A673 (cell line): ENCODE results near the gene UBQLN2. TPM values are rescaled to one million over a fixed set of nuclear protein-coding genes. Genes with fewer than 3 reads are reported as not detected.

Source experiments
- BruUV-seq: library from RNA; stranded (reverse); fragments of 400-500 nt; replicated peaks from 2 replicates; lab custom pipeline; 2021; lab: Mats Ljungman, UMichigan
- CTCF ChIA-PET: fragments of 300-600 bp; sonication (Branson Sonifier 250); formaldehyde crosslinking; loops from one replicate; lab custom pipeline; 2022; ENCODE audit warnings: antibody characterized with exemption; lab: Charles Lee
- POLR2A ChIA-PET: fragments of 300-600 bp; sonication (Branson Sonifier 250); formaldehyde crosslinking; loops from one replicate; lab custom pipeline; 2022; ENCODE audit warnings: antibody characterized with exemption; ENCODE audit not compliant: low non-redundant PET; lab: Charles Lee
- DNase-seq: peaks from one replicate; pipeline ENCODE4 v3.0.0-alpha.2; 2015; ENCODE audit warnings: low spot score
- H3K27ac ChIP-seq: fragments of 200-600 bp; sonication (generic); 2 replicates; pipeline ENCODE4 v1.5.1; 2016; ENCODE audit warnings: mixed run types, low read depth, mild to moderate bottlenecking, mixed read lengths, antibody characterized with exemption, low read length; ENCODE audit not compliant: poor library complexity, severe bottlenecking
- H3K27me3 ChIP-seq: fragments of 200-600 bp; sonication (generic); replicated peaks from 2 replicates; pipeline ENCODE4 v1.6.1; 2017; ENCODE audit warnings: mixed run types, low read depth, mild to moderate bottlenecking, mixed read lengths, antibody characterized with exemption, low read length; ENCODE audit not compliant: insufficient read depth, poor library complexity
- H3K36me3 ChIP-seq: fragments of 200-600 bp; sonication (generic); 2 replicates; pipeline ENCODE4 v1.6.1; 2016; ENCODE audit warnings: mixed run types, mild to moderate bottlenecking, mixed read lengths, antibody characterized with exemption, low read length; ENCODE audit not compliant: insufficient read depth, poor library complexity, severe bottlenecking
- H3K4me1 ChIP-seq: fragments of 200-600 bp; sonication (generic); 2 replicates; pipeline ENCODE4 v1.6.1; 2017; ENCODE audit warnings: mixed run types, mild to moderate bottlenecking, mixed read lengths, antibody characterized with exemption, low read length; ENCODE audit not compliant: insufficient read depth, poor library complexity, severe bottlenecking
- H3K4me3 ChIP-seq: fragments of 200-600 bp; sonication (generic); 2 replicates; pipeline ENCODE4 v1.5.1; 2016; ENCODE audit warnings: low read depth, mixed run types, mild to moderate bottlenecking, mixed read lengths, low read length; ENCODE audit not compliant: poor library complexity, severe bottlenecking
- H3K9me3 ChIP-seq: fragments of 200-600 bp; sonication (generic); 2 replicates; pipeline ENCODE4 v1.6.1; 2016; ENCODE audit warnings: mixed run types, low read depth, mild to moderate bottlenecking, mixed read lengths, antibody characterized with exemption, low read length; ENCODE audit not compliant: poor library complexity, severe bottlenecking
- CTCF ChIP-seq: fragments of 300-800, 200-600 bp; sonication (generic); conservative IDR thresholded peaks from 2 replicates; pipeline ENCODE4 v1.5.1; 2017; ENCODE audit warnings: low read depth, mild to moderate bottlenecking, antibody characterized with exemption, low read length, moderate library complexity, mixed read lengths
- EZH2 ChIP-seq: fragments of 200-600 bp; sonication (generic); IDR thresholded peaks from 2 replicates; pipeline ENCODE4 v1.6.1; 2017; ENCODE audit warnings: borderline replicate concordance, low read depth, mild to moderate bottlenecking, mixed read lengths, antibody characterized with exemption, low read length; ENCODE audit not compliant: poor library complexity, severe bottlenecking
- intact Hi-C: fragments of 100-400 bp; cut with micrococcal nuclease; formaldehyde crosslinking; loops from one replicate; pipeline ENCODE4 v1.10.0; 2022; ENCODE audit not compliant: unreplicated experiment
- total RNA-seq: library from RNA; stranded (reverse); gene quantifications from 2 replicates; pipeline ENCODE4 v1.2.3, GENCODE V29; 2021

The UBQLN2 gene
- total RNA-seq, 1 experiment from 2014 or later: 28.8 TPM

- ChIA-PET POLR2A (no interaction called here), CTCF (no interaction called here)
- no peaks in the 10 kb centered on the region for H3K36me3 ChIP-seq
- no peak overlapping the region for H3K27ac ChIP-seq
- H3K4me1 ChIP-seq: no peaks in the 10 kb centered on the region
- H3K4me3 ChIP-seq: no peak overlapping the region
- BruUV-seq: no TSS peak
- H3K9me3 ChIP-seq: no peaks in the 10 kb centered on the region
- no peak for TF ChIP-seq CTCF
- no peak for TF ChIP-seq EZH2
- H3K27me3 ChIP-seq: peaks cover 3% of the 10 kb centered on the region
- no peak for DNase-seq
- intact Hi-C loops: no loop called here
Observed at GRCh38 chrX:56557376-56557929, 6.0 kb upstream of the UBQLN2 start.

GRCh38 chrX:56564164-56564885, 898 bp downstream of the UBQLN2 start:
- Histone ChIP-seq H3K27ac (peak overlapping the region; percentile 94), H3K4me3 (peak overlapping the region; percentile 60), H3K27me3 (no peaks in the 10 kb centered on the region), H3K36me3 (no peaks in the 10 kb centered on the region), H3K9me3 (no peaks in the 10 kb centered on the region), H3K4me1 (no peaks in the 10 kb centered on the region)
- TSS peak; percentile 35 for BruUV-seq
- DNase-seq: peak; percentile 15
- ChIA-PET POLR2A (no interaction called here), CTCF (no interaction called here)
- intact Hi-C loops: loop anchor here (5.0 kb wide), 1 partner anchor 847 kb away; the partner anchor contains the start of gene RRAGB
- no peak for TF ChIP-seq CTCF
- no peak for TF ChIP-seq EZH2

GRCh38 chrX:56564921-56565840, 1.8 kb downstream of the UBQLN2 start:
- Histone ChIP-seq H3K9me3 (no peaks in the 10 kb centered on the region), H3K27me3 (no peaks in the 10 kb centered on the region), H3K36me3 (no peaks in the 10 kb centered on the region), H3K4me3 (peak overlapping the region; percentile 60), H3K27ac (no peak overlapping the region), H3K4me1 (no peaks in the 10 kb centered on the region)
- ChIA-PET CTCF (no interaction called here), POLR2A (no interaction called here)
- DNase-seq: peak; percentile 14
- TF ChIP-seq CTCF: no peak
- no peak for TF ChIP-seq EZH2
- BruUV-seq: no TSS peak
- intact Hi-C loops: loop anchor here (5.0 kb wide), 1 partner anchor 848 kb away; the partner anchor contains the start of gene RRAGB
